HCT116 (cell line): ENCODE results near the gene METTL24.

Experiments
- EZH2 ChIP-seq: fragments of 200-600 bp; sonication (generic); IDR thresholded peaks from 2 replicates; pipeline ENCODE4 v1.6.1; 2017; ENCODE audit warnings: antibody characterized with exemption, mixed run types
- EZH2phosphoT487 ChIP-seq: fragments of 200-600 bp; IDR thresholded peaks from 2 replicates; pipeline ENCODE4 v1.6.1; 2018; ENCODE audit warnings: antibody characterized with exemption, borderline replicate concordance
- MAX ChIP-seq: IDR thresholded peaks from 2 replicates; pipeline ENCODE4 v1.6.1; 2012
- POLR2A ChIP-seq: IDR thresholded peaks from 2 replicates; pipeline ENCODE4 v1.7.0; 2011; ENCODE audit warnings: borderline replicate concordance; ENCODE audit not compliant: insufficient read depth, insufficient read length; ENCODE audit errors: extremely low read depth
- POLR2AphosphoS5 ChIP-seq: IDR thresholded peaks from 2 replicates; pipeline ENCODE4 v1.6.1; 2011; ENCODE audit warnings: mild to moderate bottlenecking, low read depth, low read length, moderate library complexity
- SIN3A ChIP-seq: IDR thresholded peaks from 2 replicates; pipeline ENCODE4 v1.6.1; 2012; ENCODE audit warnings: low read depth
- SP1 ChIP-seq: IDR thresholded peaks from 2 replicates; pipeline ENCODE4 v1.6.1; 2012; ENCODE audit warnings: low read depth
- ZFX ChIP-seq: fragments of 450-650 bp; IDR thresholded peaks from 2 replicates; pipeline ENCODE4 v1.6.1; 2017
- ZNF274 ChIP-seq: fragments of 200-500 bp; sonication (Bioruptor generic); IDR thresholded peaks from 2 replicates; pipeline ENCODE4 v1.6.1; 2014; ENCODE audit warnings: mild to moderate bottlenecking, low read depth, low read length, inconsistent platforms
- TF ChIP-seq, protein P1 (sequence below), 3 experiments: fragments of 200-600 bp in 1 of 3; sonication (generic) in 1 of 3; IDR thresholded peaks in 2 of 3; conservative IDR thresholded peaks in 1 of 3; 2 replicates each; pipeline ENCODE4 v1.5.1; 2012 to 2017; ENCODE audit warnings: low read depth in 2 of 3, low read length in 2 of 3, antibody characterized with exemption in 1 of 3, borderline replicate concordance in 1 of 3, control low read depth in 1 of 3, mild to moderate bottlenecking in 1 of 3, mixed read lengths in 1 of 3, mixed run types in 1 of 3, moderate library complexity in 1 of 3; ENCODE audit not compliant: insufficient read depth in 1 of 3

- TF ChIP-seq EZH2phosphoT487 (no peak), EZH2 (no peak), ZFX (no peak), SIN3A (no peak), POLR2A (no peak), POLR2AphosphoS5 (no peak), SP1 (no peak), MAX (no peak), ZNF274 (no peak)
- TF ChIP-seq, protein P1, sequence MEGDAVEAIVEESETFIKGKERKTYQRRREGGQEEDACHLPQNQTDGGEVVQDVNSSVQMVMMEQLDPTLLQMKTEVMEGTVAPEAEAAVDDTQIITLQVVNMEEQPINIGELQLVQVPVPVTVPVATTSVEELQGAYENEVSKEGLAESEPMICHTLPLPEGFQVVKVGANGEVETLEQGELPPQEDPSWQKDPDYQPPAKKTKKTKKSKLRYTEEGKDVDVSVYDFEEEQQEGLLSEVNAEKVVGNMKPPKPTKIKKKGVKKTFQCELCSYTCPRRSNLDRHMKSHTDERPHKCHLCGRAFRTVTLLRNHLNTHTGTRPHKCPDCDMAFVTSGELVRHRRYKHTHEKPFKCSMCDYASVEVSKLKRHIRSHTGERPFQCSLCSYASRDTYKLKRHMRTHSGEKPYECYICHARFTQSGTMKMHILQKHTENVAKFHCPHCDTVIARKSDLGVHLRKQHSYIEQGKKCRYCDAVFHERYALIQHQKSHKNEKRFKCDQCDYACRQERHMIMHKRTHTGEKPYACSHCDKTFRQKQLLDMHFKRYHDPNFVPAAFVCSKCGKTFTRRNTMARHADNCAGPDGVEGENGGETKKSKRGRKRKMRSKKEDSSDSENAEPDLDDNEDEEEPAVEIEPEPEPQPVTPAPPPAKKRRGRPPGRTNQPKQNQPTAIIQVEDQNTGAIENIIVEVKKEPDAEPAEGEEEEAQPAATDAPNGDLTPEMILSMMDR (IDR thresholded peaks at IDR 0.05 in 2 of 3, conservative IDR thresholded peaks at IDR 0.05 in 1 of 3; ENCODE audit: borderline replicate concordance in 1 of 3, insufficient read depth in 1 of 3, low read depth in 2 of 3, low read length in 2 of 3), result no peak
These were observed 92.9 kb downstream of the METTL24 start for GRCh38 chr6:110265273-110265672.
